Memory B cell (primary cell): ENCODE results near the gene NBPF12.
"Not testable (repeated sequence)": the region's sequence is repeated elsewhere in the genome, so short reads cannot be mapped to it uniquely, and the experiment has no call there.

Source experiments
- ATAC-seq: fragments of 150-1000 bp; cut with Tn5 transposase; 2 replicates; pipeline ENCODE4 v1.10.0; 2021; ENCODE audit warnings: low read depth, mild to moderate bottlenecking, moderate library complexity
- DNase-seq, 2 donors: peaks; one replicate each; pipeline ENCODE4 v3.0.0; 2022; ENCODE audit warnings: low spot score in 2 of 2
- H3K27ac Mint-ChIP-seq: one replicate; pipeline ENCODE4 v1.8.0; 2022; ENCODE audit warnings: mild to moderate bottlenecking, moderate library complexity, mixed read lengths
- H3K27me3 Mint-ChIP-seq: one replicate; pipeline ENCODE4 v1.8.0; 2022; ENCODE audit warnings: mixed read lengths
- H3K36me3 Mint-ChIP-seq: one replicate; pipeline ENCODE4 v1.8.0; 2022; ENCODE audit warnings: mild to moderate bottlenecking, mixed read lengths
- H3K4me1 Mint-ChIP-seq: one replicate; pipeline ENCODE4 v1.8.0; 2022; ENCODE audit warnings: mixed read lengths
- H3K4me3 Mint-ChIP-seq: one replicate; pipeline ENCODE4 v1.8.0; 2022; ENCODE audit warnings: mild to moderate bottlenecking, moderate library complexity, mixed read lengths
- H3K9me3 Mint-ChIP-seq: one replicate; pipeline ENCODE4 v1.8.0; 2022; ENCODE audit warnings: mixed read lengths

The NBPF12 gene

GRCh38 chr1:146938242-146938902, at the start of gene NBPF12:
Gene NBPF12 (plus strand): TSS chr1:146938324. CDS start chr1:146960144, 21,820 bp downstream.
- not testable (repeated sequence) for H3K4me1 Mint-ChIP-seq, H3K36me3 Mint-ChIP-seq, H3K9me3 Mint-ChIP-seq, H3K27me3 Mint-ChIP-seq
- peak within 1 kb of the TSS; percentile 93 for H3K4me3 Mint-ChIP-seq
- DNase-seq (peak; percentile 63 to 80), ATAC-seq (peak; percentile 76)
- peak within 1 kb of the TSS; percentile 94 for H3K27ac Mint-ChIP-seq

GRCh38 chr1:146891355-146891754, 46.8 kb upstream of the NBPF12 start:
- not testable (repeated sequence) for H3K4me1 Mint-ChIP-seq

GRCh38 chr1:146892331-146892730, 45.8 kb upstream of the NBPF12 start:
- not testable (repeated sequence) for H3K36me3 Mint-ChIP-seq, H3K27ac Mint-ChIP-seq, H3K4me3 Mint-ChIP-seq, H3K4me1 Mint-ChIP-seq, ATAC-seq, H3K27me3 Mint-ChIP-seq, H3K9me3 Mint-ChIP-seq, DNase-seq

More at GRCh38 chr1:146891355-146891754, 46.8 kb upstream of the NBPF12 start:
- not testable (repeated sequence) for DNase-seq, H3K27me3 Mint-ChIP-seq, ATAC-seq, H3K36me3 Mint-ChIP-seq, H3K4me3 Mint-ChIP-seq, H3K9me3 Mint-ChIP-seq, H3K27ac Mint-ChIP-seq

GRCh38 chr1:146907565-146908261, 30.4 kb upstream of the NBPF12 start:
- not testable (repeated sequence) for DNase-seq, H3K36me3 Mint-ChIP-seq, ATAC-seq, H3K27ac Mint-ChIP-seq, H3K4me1 Mint-ChIP-seq, H3K9me3 Mint-ChIP-seq, H3K27me3 Mint-ChIP-seq, H3K4me3 Mint-ChIP-seq

GRCh38 chr1:146912975-146913374, 25.1 kb upstream of the NBPF12 start:
- not testable (repeated sequence) for ATAC-seq, H3K9me3 Mint-ChIP-seq, H3K4me1 Mint-ChIP-seq, H3K36me3 Mint-ChIP-seq, H3K4me3 Mint-ChIP-seq, DNase-seq, H3K27me3 Mint-ChIP-seq, H3K27ac Mint-ChIP-seq

- H3K36me3 Mint-ChIP-seq, H3K4me3 Mint-ChIP-seq, H3K4me1 Mint-ChIP-seq, H3K27me3 Mint-ChIP-seq, H3K9me3 Mint-ChIP-seq, H3K27ac Mint-ChIP-seq, DNase-seq, ATAC-seq: not testable (repeated sequence)
Observed at GRCh38 chr1:146920811-146921210, 17.3 kb upstream of the NBPF12 start.

- not testable (repeated sequence) for ATAC-seq, H3K27me3 Mint-ChIP-seq, H3K4me3 Mint-ChIP-seq, DNase-seq, H3K4me1 Mint-ChIP-seq, H3K9me3 Mint-ChIP-seq, H3K36me3 Mint-ChIP-seq, H3K27ac Mint-ChIP-seq
Observed at GRCh38 chr1:146922614-146923013, 15.5 kb upstream of the NBPF12 start.

- not testable (repeated sequence) for H3K4me1 Mint-ChIP-seq, H3K27me3 Mint-ChIP-seq, H3K9me3 Mint-ChIP-seq, H3K36me3 Mint-ChIP-seq, DNase-seq, ATAC-seq, H3K4me3 Mint-ChIP-seq, H3K27ac Mint-ChIP-seq
Observed at GRCh38 chr1:146924106-146924505, 14.0 kb upstream of the NBPF12 start.

GRCh38 chr1:146926413-146926812, 11.7 kb upstream of the NBPF12 start:
- H3K36me3 Mint-ChIP-seq, H3K9me3 Mint-ChIP-seq, H3K27me3 Mint-ChIP-seq, H3K4me3 Mint-ChIP-seq, ATAC-seq, DNase-seq, H3K27ac Mint-ChIP-seq, H3K4me1 Mint-ChIP-seq: not testable (repeated sequence)

GRCh38 chr1:146930225-146930624, 7.9 kb upstream of the NBPF12 start:
- H3K9me3 Mint-ChIP-seq, H3K27ac Mint-ChIP-seq, ATAC-seq, H3K4me1 Mint-ChIP-seq, H3K36me3 Mint-ChIP-seq, H3K27me3 Mint-ChIP-seq, H3K4me3 Mint-ChIP-seq, DNase-seq: not testable (repeated sequence)

GRCh38 chr1:146934390-146935223, 3.5 kb upstream of the NBPF12 start:
- H3K27me3 Mint-ChIP-seq, H3K9me3 Mint-ChIP-seq, H3K4me1 Mint-ChIP-seq, H3K36me3 Mint-ChIP-seq: not testable (repeated sequence)
- peak in 1 of 2 donors; percentile 42 for DNase-seq
- peak; percentile 54 for ATAC-seq
- peak overlapping the region; percentile 64 for H3K27ac Mint-ChIP-seq
- peak overlapping the region; percentile 78 for H3K4me3 Mint-ChIP-seq

- DNase-seq, H3K9me3 Mint-ChIP-seq: not testable (repeated sequence)
Observed at GRCh38 chr1:146937462-146937861, 662 bp upstream of the NBPF12 start.

GRCh38 chr1:146938927-146939786, 1.0 kb downstream of the NBPF12 start:
- H3K9me3 Mint-ChIP-seq, H3K36me3 Mint-ChIP-seq, H3K27me3 Mint-ChIP-seq, H3K4me1 Mint-ChIP-seq: not testable (repeated sequence)
- Mint-ChIP-seq H3K4me3 (peak overlapping the region; percentile 93), H3K27ac (peak overlapping the region; percentile 94)
- ATAC-seq (peak; percentile 23), DNase-seq (peak in 1 of 2 donors; percentile 36)

More at GRCh38 chr1:146937462-146937861, 662 bp upstream of the NBPF12 start:
- not testable (repeated sequence) for ATAC-seq, H3K36me3 Mint-ChIP-seq, H3K4me1 Mint-ChIP-seq, H3K4me3 Mint-ChIP-seq, H3K27ac Mint-ChIP-seq, H3K27me3 Mint-ChIP-seq
